MCF 10A (cell line): Measurements from ENCODE around the gene ASTN1. TPM values are rescaled to one million over a fixed set of nuclear protein-coding genes. Genes with fewer than 3 reads are reported as not detected.

Source experiments
- BruUV-seq: library from RNA; stranded (reverse); fragments of 400-500 nt; replicated peaks from 2 replicates; lab custom pipeline; 2021; lab: Mats Ljungman, UMichigan
- CTCF ChIA-PET: fragments of 300-600 bp; sonication (Branson Sonifier 250); formaldehyde crosslinking; extraction: SDS; loops from one replicate; lab custom pipeline; 2021; ENCODE audit warnings: antibody characterized with exemption, inconsistent platforms; lab: Yijun Ruan, JAX
- POLR2A ChIA-PET: fragments of 300-600, 350-650 bp; sonication (Branson Sonifier 250); formaldehyde crosslinking; extraction: SDS; loops from one replicate; lab custom pipeline; 2020; ENCODE audit warnings: antibody characterized with exemption, inconsistent platforms; lab: Yijun Ruan, JAX
- DNase-seq: peaks from one replicate; pipeline ENCODE4 v3.0.0-alpha.2; 2018; ENCODE audit not compliant: unreplicated experiment
- H3K27ac Mint-ChIP-seq: one replicate; pipeline ENCODE4 v1.8.0; 2022; ENCODE audit warnings: mild to moderate bottlenecking, low read depth, mixed read lengths; ENCODE audit not compliant: unreplicated experiment
- H3K27me3 Mint-ChIP-seq: one replicate; pipeline ENCODE4 v1.8.0; 2022; ENCODE audit warnings: mixed read lengths; ENCODE audit not compliant: insufficient read depth, unreplicated experiment
- H3K36me3 Mint-ChIP-seq: one replicate; pipeline ENCODE4 v1.8.0; 2022; ENCODE audit warnings: mild to moderate bottlenecking, moderate library complexity, mixed read lengths; ENCODE audit not compliant: insufficient read depth, unreplicated experiment
- H3K4me1 Mint-ChIP-seq: one replicate; pipeline ENCODE4 v1.8.0; 2022; ENCODE audit warnings: mixed read lengths; ENCODE audit not compliant: insufficient read depth, unreplicated experiment
- H3K4me3 Mint-ChIP-seq: one replicate; pipeline ENCODE4 v1.8.0; 2022; ENCODE audit warnings: mild to moderate bottlenecking, moderate library complexity, mixed read lengths; ENCODE audit not compliant: unreplicated experiment
- H3K9me3 Mint-ChIP-seq: one replicate; pipeline ENCODE4 v1.8.0; 2022; ENCODE audit warnings: mixed read lengths; ENCODE audit not compliant: unreplicated experiment
- intact Hi-C: fragments of 100-400 bp; cut with micrococcal nuclease; formaldehyde crosslinking; loops from 2 replicates; pipeline ENCODE4 v1.14.1; 2022
- total RNA-seq: library from RNA; stranded (reverse); gene quantifications from 2 replicates; pipeline ENCODE4 v1.2.3, GENCODE V29; 2022
- TF ChIP-seq, protein P1 (sequence below): fragments of 200-600 bp; IDR thresholded peaks from one replicate; pipeline ENCODE4 v1.8.0; 2022; ENCODE audit warnings: antibody characterized with exemption, mild to moderate bottlenecking; ENCODE audit not compliant: unreplicated experiment

The ASTN1 gene
- total RNA-seq, 1 experiment from 2014 or later = not detected

DNA sequence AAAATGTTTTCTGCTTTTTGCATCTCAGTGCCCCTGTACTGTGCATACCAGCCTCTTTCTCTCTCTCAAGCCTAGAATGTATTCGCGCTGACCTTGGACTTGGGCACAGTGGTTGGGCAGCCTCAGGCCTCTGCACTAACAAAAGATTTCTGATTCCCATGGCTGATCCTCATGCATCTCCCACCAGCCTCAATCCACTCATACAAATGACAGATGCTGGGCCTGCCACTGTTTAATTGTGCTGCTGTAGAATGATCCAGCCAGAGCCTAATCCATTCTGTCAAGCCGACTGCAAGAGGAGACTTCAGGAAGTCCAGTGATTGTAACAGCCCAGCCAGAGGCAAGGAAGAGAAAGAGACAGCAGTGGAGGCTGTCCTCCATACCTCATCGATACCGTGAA, 180.8 kb downstream of the ASTN1 start:
- BruUV-seq = no TSS peak

DNA sequence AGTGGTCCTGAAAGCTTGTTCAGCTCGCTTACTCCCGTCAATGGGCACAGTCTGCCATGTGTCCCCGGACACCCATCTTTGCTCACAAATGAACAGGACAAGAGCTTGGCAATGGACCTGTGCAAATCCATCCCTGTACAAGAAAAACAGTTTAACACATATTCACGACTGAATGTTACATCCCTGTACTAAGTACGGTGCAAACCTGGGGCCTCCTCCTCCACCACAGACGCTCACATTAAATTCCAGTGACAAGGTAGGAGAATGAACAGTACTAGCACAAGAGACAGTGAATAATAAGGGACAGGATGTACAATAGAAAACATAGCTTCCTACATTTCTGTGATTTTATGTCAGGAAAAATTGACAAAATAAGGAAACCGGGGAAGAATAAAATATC, 187.7 kb downstream of the ASTN1 start:
- H3K4me3 Mint-ChIP-seq = no peak overlapping the region
- H3K9me3 Mint-ChIP-seq = no peaks in the 10 kb centered on the region
- H3K4me1 Mint-ChIP-seq = no peaks in the 10 kb centered on the region
- intact Hi-C loops = no loop called here
- DNase-seq = no peak
- ChIA-PET CTCF (interaction anchor here (0.5 to 1.3 kb wide), 8 partner anchors 9 to 1229 kb away, joined by 3 to 4 read pairs (median 3); no protein-coding TSS in a partner anchor), POLR2A (interaction anchor here (2.3 kb wide), 1 partner anchor 12 kb away, joined by 8 read pairs; no protein-coding TSS in a partner anchor)
- no peak overlapping the region for H3K27ac Mint-ChIP-seq
- TF ChIP-seq, protein P1, sequence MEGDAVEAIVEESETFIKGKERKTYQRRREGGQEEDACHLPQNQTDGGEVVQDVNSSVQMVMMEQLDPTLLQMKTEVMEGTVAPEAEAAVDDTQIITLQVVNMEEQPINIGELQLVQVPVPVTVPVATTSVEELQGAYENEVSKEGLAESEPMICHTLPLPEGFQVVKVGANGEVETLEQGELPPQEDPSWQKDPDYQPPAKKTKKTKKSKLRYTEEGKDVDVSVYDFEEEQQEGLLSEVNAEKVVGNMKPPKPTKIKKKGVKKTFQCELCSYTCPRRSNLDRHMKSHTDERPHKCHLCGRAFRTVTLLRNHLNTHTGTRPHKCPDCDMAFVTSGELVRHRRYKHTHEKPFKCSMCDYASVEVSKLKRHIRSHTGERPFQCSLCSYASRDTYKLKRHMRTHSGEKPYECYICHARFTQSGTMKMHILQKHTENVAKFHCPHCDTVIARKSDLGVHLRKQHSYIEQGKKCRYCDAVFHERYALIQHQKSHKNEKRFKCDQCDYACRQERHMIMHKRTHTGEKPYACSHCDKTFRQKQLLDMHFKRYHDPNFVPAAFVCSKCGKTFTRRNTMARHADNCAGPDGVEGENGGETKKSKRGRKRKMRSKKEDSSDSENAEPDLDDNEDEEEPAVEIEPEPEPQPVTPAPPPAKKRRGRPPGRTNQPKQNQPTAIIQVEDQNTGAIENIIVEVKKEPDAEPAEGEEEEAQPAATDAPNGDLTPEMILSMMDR = no peak
- no peaks in the 10 kb centered on the region for H3K36me3 Mint-ChIP-seq
- BruUV-seq = no TSS peak
- no peaks in the 10 kb centered on the region for H3K27me3 Mint-ChIP-seq

More for the DNA sequence above, 180.8 kb downstream of the ASTN1 start:
- Mint-ChIP-seq H3K4me1 (peaks cover 25% of the 10 kb centered on the region), H3K36me3 (peaks cover 4% of the 10 kb centered on the region), H3K27ac (no peak overlapping the region), H3K27me3 (no peaks in the 10 kb centered on the region), H3K4me3 (no peak overlapping the region), H3K9me3 (no peaks in the 10 kb centered on the region)
- TF ChIP-seq, protein P1 = no peak
- CTCF ChIA-PET = no interaction called here
- POLR2A ChIA-PET = no interaction called here
- intact Hi-C loops = no loop called here
- DNase-seq = no peak

DNA sequence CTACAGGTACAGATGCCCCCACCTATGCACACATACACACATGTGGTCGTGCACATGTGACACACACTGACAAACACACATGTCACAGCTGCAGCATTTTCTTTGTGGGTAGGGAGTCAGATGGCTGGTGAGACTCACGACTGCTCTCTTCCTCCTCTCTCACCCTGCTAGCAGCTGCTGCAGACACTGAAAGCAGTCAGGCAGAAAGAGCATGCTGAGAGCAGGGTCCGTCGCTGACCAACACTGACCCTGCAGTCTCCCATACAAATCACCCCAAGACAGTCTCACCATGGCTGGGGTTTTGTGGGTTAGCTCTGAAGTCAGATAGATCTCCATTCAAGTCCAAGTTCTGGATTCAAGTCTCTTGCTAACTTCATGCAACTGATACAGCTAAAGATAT, 188.3 kb downstream of the ASTN1 start:
- Mint-ChIP-seq H3K27me3 (no peaks in the 10 kb centered on the region), H3K9me3 (no peaks in the 10 kb centered on the region), H3K4me1 (no peaks in the 10 kb centered on the region), H3K36me3 (no peaks in the 10 kb centered on the region), H3K27ac (no peak overlapping the region), H3K4me3 (no peak overlapping the region)
- TF ChIP-seq, protein P1 = no peak
- no TSS peak for BruUV-seq
- no peak for DNase-seq
- ChIA-PET CTCF (interaction anchor here (0.5 to 1.3 kb wide), 7 partner anchors 11 to 1230 kb away, joined by 3 to 7 read pairs (median 3); no protein-coding TSS in a partner anchor), POLR2A (interaction anchor here (0.6 to 2.3 kb wide), 2 partner anchors 12 to 385 kb away, joined by 3 to 8 read pairs; no protein-coding TSS in a partner anchor)
- intact Hi-C loops = no loop called here

- Mint-ChIP-seq H3K27ac (no peak overlapping the region), H3K4me3 (no peak overlapping the region), H3K9me3 (no peaks in the 10 kb centered on the region), H3K27me3 (no peaks in the 10 kb centered on the region), H3K36me3 (no peaks in the 10 kb centered on the region), H3K4me1 (no peaks in the 10 kb centered on the region)
- BruUV-seq = no TSS peak
- ChIA-PET CTCF (interaction anchor here (0.7 to 1.4 kb wide), 3 partner anchors 11 to 310 kb away, joined by 3 to 5 read pairs (median 3); no protein-coding TSS in a partner anchor), POLR2A (interaction anchor here (0.6 kb wide), 1 partner anchor 1828 kb away, joined by 3 read pairs; no protein-coding TSS in a partner anchor)
- DNase-seq = no peak
- TF ChIP-seq, protein P1 = no peak
- intact Hi-C loops = no loop called here
These were observed 199.8 kb downstream of the ASTN1 start for GRCh38 chr1:176964687-176965086.
